Naive B cell (primary cell): Measurements from ENCODE around the gene SCYGR2. TPM values are rescaled to one million over a fixed set of nuclear protein-coding genes. Genes with fewer than 3 reads are reported as not detected.
A peak's percentile ranks its signal among the peaks of the same experiment; 100 is the strongest.
"Not testable (repeated sequence)": the region's sequence is repeated elsewhere in the genome, so short reads cannot be mapped to it uniquely, and the experiment has no call there.

Experiments
- ATAC-seq, 2 donors: fragments of 150-1000 bp; cut with Tn5 transposase; 2 replicates each; pipeline ENCODE4 v1.10.0; 2021; ENCODE audit warnings: low read depth in 2 of 2, mild to moderate bottlenecking in 2 of 2, moderate library complexity in 2 of 2
- DNase-seq: peaks from one replicate; pipeline ENCODE4 v3.0.0; 2022
- H3K27ac Mint-ChIP-seq, 6 donors: one replicate each; pipeline ENCODE4 v1.8.0; 2020 to 2022; ENCODE audit warnings: mild to moderate bottlenecking in 6 of 6, mixed read lengths in 6 of 6, moderate library complexity in 5 of 6, inconsistent platforms in 2 of 6
- H3K27me3 Mint-ChIP-seq, 3 donors: one replicate each; pipeline ENCODE4 v1.8.0; 2021 to 2022; ENCODE audit warnings: mixed read lengths in 3 of 3, mild to moderate bottlenecking in 1 of 3
- H3K36me3 Mint-ChIP-seq, 2 donors: one replicate each; pipeline ENCODE4 v1.8.0; 2020 to 2022; ENCODE audit warnings: mixed read lengths in 2 of 2, inconsistent platforms in 1 of 2, mild to moderate bottlenecking in 1 of 2
- H3K4me1 Mint-ChIP-seq, 3 donors: one replicate each; pipeline ENCODE4 v1.8.0; 2020 to 2022; ENCODE audit warnings: mixed read lengths in 3 of 3, inconsistent platforms in 1 of 3, mild to moderate bottlenecking in 1 of 3, moderate library complexity in 1 of 3
- H3K4me3 Mint-ChIP-seq, 8 donors: one replicate each; pipeline ENCODE4 v1.8.0; 2020 to 2022; ENCODE audit warnings: mild to moderate bottlenecking in 8 of 8, mixed read lengths in 8 of 8, moderate library complexity in 8 of 8, inconsistent platforms in 2 of 8
- H3K9me3 Mint-ChIP-seq, 7 donors: one replicate each; pipeline ENCODE4 v1.8.0; 2020 to 2022; ENCODE audit warnings: mixed read lengths in 7 of 7, mild to moderate bottlenecking in 5 of 7, inconsistent platforms in 2 of 7, moderate library complexity in 1 of 7
- polyA plus RNA-seq, 6 donors: library from polyadenylated mRNA; unstranded; fragments of 300-500 nt; fragmentation: Illumina TruSeq; gene quantifications; one replicate each; pipeline ENCODE4 v1.2.3, GENCODE V29; 2021; ENCODE audit warnings: low read depth in 6 of 6

Gene SCYGR2
- polyA plus RNA-seq: not detected

- peaks cover 37 to 62% (median 38%) of the 10 kb centered on the region in 3 donors for H3K27me3 Mint-ChIP-seq
- peak within 1 kb of the TSS in 1 of 6 donors; percentile 53 for H3K27ac Mint-ChIP-seq
- H3K4me1 Mint-ChIP-seq, DNase-seq, H3K36me3 Mint-ChIP-seq, ATAC-seq, H3K4me3 Mint-ChIP-seq, H3K9me3 Mint-ChIP-seq: not testable (repeated sequence)
Observed at GRCh38 chr2:227598835-227599503, at the start of gene SCYGR2. Gene SCYGR2 (plus strand): TSS chr2:227598893. CDS start chr2:227598893, 0 bp downstream.

- DNase-seq (no peak), ATAC-seq (no peak)
- peaks cover 8 to 11% of the 10 kb centered on the region in 2 donors for H3K36me3 Mint-ChIP-seq
- H3K4me1 Mint-ChIP-seq: no peaks in the 10 kb centered on the region
- H3K27ac Mint-ChIP-seq: no peak overlapping the region
- H3K9me3 Mint-ChIP-seq: no peaks in the 10 kb centered on the region
- no peaks in the 10 kb centered on the region for H3K27me3 Mint-ChIP-seq
- no peak overlapping the region for H3K4me3 Mint-ChIP-seq
Observed at GRCh38 chr2:227551836-227552235, 46.9 kb upstream of the SCYGR2 start.

GRCh38 chr2:227562581-227562980 is 36.1 kb upstream of the SCYGR2 start:
- Mint-ChIP-seq H3K9me3 (no peaks in the 10 kb centered on the region), H3K36me3 (no peaks in the 10 kb centered on the region), H3K4me3 (no peak overlapping the region), H3K4me1 (peaks cover 0 to 4% (median 2%) of the 10 kb centered on the region in 3 donors), H3K27ac (no peak overlapping the region), H3K27me3 (no peaks in the 10 kb centered on the region)
- no peak for DNase-seq
- no peak for ATAC-seq

GRCh38 chr2:227565080-227565479 is 33.6 kb upstream of the SCYGR2 start:
- Mint-ChIP-seq H3K9me3 (no peaks in the 10 kb centered on the region), H3K4me3 (no peak overlapping the region), H3K4me1 (peaks cover 0 to 5% (median 4%) of the 10 kb centered on the region in 3 donors), H3K27ac (peak overlapping the region in 3 of 6 donors; percentile 13 to 70 (median 43)), H3K36me3 (no peaks in the 10 kb centered on the region), H3K27me3 (no peaks in the 10 kb centered on the region)
- DNase-seq (no peak), ATAC-seq (no peak)

- peaks cover 0 to 15% (median 10%) of the 10 kb centered on the region in 3 donors for H3K4me1 Mint-ChIP-seq
- no peak for ATAC-seq
- H3K9me3 Mint-ChIP-seq: no peaks in the 10 kb centered on the region
- H3K4me3 Mint-ChIP-seq: no peak overlapping the region
- DNase-seq: no peak
- H3K36me3 Mint-ChIP-seq: no peaks in the 10 kb centered on the region
- H3K27me3 Mint-ChIP-seq: no peaks in the 10 kb centered on the region
- peak overlapping the region in 2 of 6 donors; percentile 75 to 89 for H3K27ac Mint-ChIP-seq
Observed at GRCh38 chr2:227566012-227566411, 32.7 kb upstream of the SCYGR2 start.

- no peak for ATAC-seq
- H3K36me3 Mint-ChIP-seq: no peaks in the 10 kb centered on the region
- H3K4me1 Mint-ChIP-seq: peaks cover 0 to 16% (median 13%) of the 10 kb centered on the region in 3 donors
- H3K27ac Mint-ChIP-seq: no peak overlapping the region
- H3K9me3 Mint-ChIP-seq: no peaks in the 10 kb centered on the region
- no peak for DNase-seq
- no peak overlapping the region for H3K4me3 Mint-ChIP-seq
- H3K27me3 Mint-ChIP-seq: no peaks in the 10 kb centered on the region
Observed at GRCh38 chr2:227568852-227569169, 29.9 kb upstream of the SCYGR2 start.

GRCh38 chr2:227570615-227571014 is 28.1 kb upstream of the SCYGR2 start:
- no peak for DNase-seq
- ATAC-seq: no peak
- no peaks in the 10 kb centered on the region for H3K9me3 Mint-ChIP-seq
- no peak overlapping the region for H3K4me3 Mint-ChIP-seq
- H3K4me1 Mint-ChIP-seq: peaks cover 0 to 16% (median 10%) of the 10 kb centered on the region in 3 donors
- H3K27ac Mint-ChIP-seq: peak overlapping the region in 2 of 6 donors; percentile 7 to 78
- no peaks in the 10 kb centered on the region for H3K36me3 Mint-ChIP-seq
- H3K27me3 Mint-ChIP-seq: no peaks in the 10 kb centered on the region

- Mint-ChIP-seq H3K4me1 (peaks cover 0 to 3% (median under 1%) of the 10 kb centered on the region in 3 donors), H3K27ac (no peak overlapping the region), H3K9me3 (no peaks in the 10 kb centered on the region), H3K4me3 (no peak overlapping the region), H3K36me3 (peaks cover 0 to 2% of the 10 kb centered on the region in 2 donors), H3K27me3 (peaks cover 14 to 19% (median 19%) of the 10 kb centered on the region in 3 donors)
- ATAC-seq: no peak
- no peak for DNase-seq
Observed at GRCh38 chr2:227576110-227576509, 22.6 kb upstream of the SCYGR2 start.

- Mint-ChIP-seq H3K27ac (no peak overlapping the region), H3K36me3 (peaks cover 0 to 7% of the 10 kb centered on the region in 2 donors), H3K4me1 (peaks cover 0 to under 1% (median 0%) of the 10 kb centered on the region in 3 donors), H3K9me3 (peaks cover 0 to under 1% (median 0%) of the 10 kb centered on the region in 7 donors), H3K27me3 (peaks cover 20 to 23% (median 21%) of the 10 kb centered on the region in 3 donors), H3K4me3 (no peak overlapping the region)
- no peak for DNase-seq
- ATAC-seq: no peak
Observed at GRCh38 chr2:227576812-227577211, 21.9 kb upstream of the SCYGR2 start.

- Mint-ChIP-seq H3K4me3 (no peak overlapping the region), H3K4me1 (no peaks in the 10 kb centered on the region)
Observed at GRCh38 chr2:227577555-227577954, 21.1 kb upstream of the SCYGR2 start.

GRCh38 chr2:227578642-227579041 is 20.1 kb upstream of the SCYGR2 start:
- peaks cover 9 to 19% (median 14%) of the 10 kb centered on the region in 7 donors for H3K9me3 Mint-ChIP-seq
- H3K27me3 Mint-ChIP-seq: peaks cover 31 to 40% (median 32%) of the 10 kb centered on the region in 3 donors
- no peaks in the 10 kb centered on the region for H3K4me1 Mint-ChIP-seq
- no peak overlapping the region for H3K27ac Mint-ChIP-seq
- no peak for ATAC-seq
- H3K4me3 Mint-ChIP-seq: no peak overlapping the region
- no peak for DNase-seq
- H3K36me3 Mint-ChIP-seq: peaks cover 6 to 19% of the 10 kb centered on the region in 2 donors

More at GRCh38 chr2:227577555-227577954, 21.1 kb upstream of the SCYGR2 start:
- DNase-seq (no peak), ATAC-seq (no peak)
- peaks cover 28 to 30% (median 28%) of the 10 kb centered on the region in 3 donors for H3K27me3 Mint-ChIP-seq
- peaks cover 5 to 8% (median 7%) of the 10 kb centered on the region in 7 donors for H3K9me3 Mint-ChIP-seq
- H3K27ac Mint-ChIP-seq: no peak overlapping the region
- H3K36me3 Mint-ChIP-seq: peaks cover 2 to 13% of the 10 kb centered on the region in 2 donors

GRCh38 chr2:227579791-227580190 is 18.9 kb upstream of the SCYGR2 start:
- no peak overlapping the region for H3K27ac Mint-ChIP-seq
- H3K27me3 Mint-ChIP-seq: peaks cover 31 to 43% (median 40%) of the 10 kb centered on the region in 3 donors
- H3K4me3 Mint-ChIP-seq: no peak overlapping the region
- ATAC-seq (no peak), DNase-seq (no peak)
- no peaks in the 10 kb centered on the region for H3K4me1 Mint-ChIP-seq
- peaks cover 9 to 29% (median 15%) of the 10 kb centered on the region in 7 donors for H3K9me3 Mint-ChIP-seq
- peaks cover 6 to 19% of the 10 kb centered on the region in 2 donors for H3K36me3 Mint-ChIP-seq

GRCh38 chr2:227582369-227582768 is 16.3 kb upstream of the SCYGR2 start:
- ATAC-seq (no peak), DNase-seq (no peak)
- Mint-ChIP-seq H3K4me1 (no peaks in the 10 kb centered on the region), H3K4me3 (peak overlapping the region in 1 of 8 donors; percentile 53), H3K27ac (no peak overlapping the region), H3K36me3 (peaks cover 6 to 19% of the 10 kb centered on the region in 2 donors), H3K9me3 (peaks cover 9 to 29% (median 15%) of the 10 kb centered on the region in 7 donors), H3K27me3 (peaks cover 31 to 40% (median 39%) of the 10 kb centered on the region in 3 donors)

- H3K4me3 Mint-ChIP-seq: no peak overlapping the region
- peaks cover 35 to 49% (median 42%) of the 10 kb centered on the region in 3 donors for H3K27me3 Mint-ChIP-seq
- peaks cover 0 to 7% of the 10 kb centered on the region in 2 donors for H3K36me3 Mint-ChIP-seq
- no peak overlapping the region for H3K27ac Mint-ChIP-seq
- DNase-seq (no peak), ATAC-seq (no peak)
- H3K4me1 Mint-ChIP-seq: no peaks in the 10 kb centered on the region
- H3K9me3 Mint-ChIP-seq: peaks cover 0 to 16% (median 7%) of the 10 kb centered on the region in 7 donors
Observed at GRCh38 chr2:227592694-227593387, 5.9 kb upstream of the SCYGR2 start.
